ENCODE measurements around the gene CLOCK.

CLOCK gene

DNA sequence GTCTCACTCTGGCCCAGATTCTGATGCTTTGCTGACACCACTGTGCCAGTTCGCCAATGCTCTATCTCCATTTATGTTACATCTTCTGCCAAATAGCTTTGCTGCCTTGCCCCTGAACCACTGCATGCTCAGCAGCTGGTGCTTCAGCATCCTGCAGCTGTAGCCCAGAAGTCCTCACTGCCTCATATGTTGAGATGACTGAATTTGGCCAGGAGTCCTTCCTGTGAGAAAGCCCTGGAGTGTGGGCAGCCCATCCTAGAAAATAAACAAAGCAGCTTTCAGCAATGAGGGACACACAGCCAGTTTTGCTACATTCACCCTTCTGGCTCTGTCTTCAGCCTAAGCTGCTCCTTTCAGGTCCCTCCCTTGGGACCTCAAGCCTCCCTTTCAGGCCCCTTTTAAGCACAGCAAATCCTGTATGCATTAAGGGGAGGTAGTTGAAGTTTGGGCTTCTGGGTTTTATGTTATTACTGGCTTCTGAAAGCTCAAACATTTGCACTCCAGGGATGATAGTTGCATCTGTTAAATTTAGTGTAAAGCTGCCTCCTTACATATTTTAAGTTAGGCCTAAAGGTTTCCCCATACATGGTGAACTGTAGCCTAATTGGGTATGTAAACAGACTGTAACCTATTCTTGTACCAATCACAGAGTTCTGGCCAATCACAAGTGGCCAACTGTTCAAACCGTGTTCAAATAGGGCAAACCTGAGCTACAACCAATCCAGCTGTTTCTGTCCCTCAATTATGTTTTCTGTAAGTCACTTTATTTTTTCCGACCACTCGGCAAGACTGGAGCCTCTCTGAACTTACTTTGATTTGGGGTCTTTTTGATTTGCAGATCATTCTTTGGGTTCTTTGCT lies 153.0 kb downstream of the CLOCK start:
- H3K27ac Mint-ChIP-seq = no peak overlapping the region
- H3K4me1 Mint-ChIP-seq = peaks cover 21% of the 10 kb centered on the region
- no peaks in the 10 kb centered on the region for H3K9me3 Mint-ChIP-seq
- H3K36me3 Mint-ChIP-seq (ENCODE audit: low read depth) = no peaks in the 10 kb centered on the region
- TF ChIP-seq, protein P1, sequence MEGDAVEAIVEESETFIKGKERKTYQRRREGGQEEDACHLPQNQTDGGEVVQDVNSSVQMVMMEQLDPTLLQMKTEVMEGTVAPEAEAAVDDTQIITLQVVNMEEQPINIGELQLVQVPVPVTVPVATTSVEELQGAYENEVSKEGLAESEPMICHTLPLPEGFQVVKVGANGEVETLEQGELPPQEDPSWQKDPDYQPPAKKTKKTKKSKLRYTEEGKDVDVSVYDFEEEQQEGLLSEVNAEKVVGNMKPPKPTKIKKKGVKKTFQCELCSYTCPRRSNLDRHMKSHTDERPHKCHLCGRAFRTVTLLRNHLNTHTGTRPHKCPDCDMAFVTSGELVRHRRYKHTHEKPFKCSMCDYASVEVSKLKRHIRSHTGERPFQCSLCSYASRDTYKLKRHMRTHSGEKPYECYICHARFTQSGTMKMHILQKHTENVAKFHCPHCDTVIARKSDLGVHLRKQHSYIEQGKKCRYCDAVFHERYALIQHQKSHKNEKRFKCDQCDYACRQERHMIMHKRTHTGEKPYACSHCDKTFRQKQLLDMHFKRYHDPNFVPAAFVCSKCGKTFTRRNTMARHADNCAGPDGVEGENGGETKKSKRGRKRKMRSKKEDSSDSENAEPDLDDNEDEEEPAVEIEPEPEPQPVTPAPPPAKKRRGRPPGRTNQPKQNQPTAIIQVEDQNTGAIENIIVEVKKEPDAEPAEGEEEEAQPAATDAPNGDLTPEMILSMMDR (IDR thresholded peaks at IDR 0.05; ENCODE audit: unreplicated experiment in 3 of 3) = no peak
- no peaks in the 10 kb centered on the region for H3K27me3 Mint-ChIP-seq (ENCODE audit: low read depth)
- peak overlapping the region; percentile 71 to 98 (median 82) for H3K4me3 Mint-ChIP-seq

DNA sequence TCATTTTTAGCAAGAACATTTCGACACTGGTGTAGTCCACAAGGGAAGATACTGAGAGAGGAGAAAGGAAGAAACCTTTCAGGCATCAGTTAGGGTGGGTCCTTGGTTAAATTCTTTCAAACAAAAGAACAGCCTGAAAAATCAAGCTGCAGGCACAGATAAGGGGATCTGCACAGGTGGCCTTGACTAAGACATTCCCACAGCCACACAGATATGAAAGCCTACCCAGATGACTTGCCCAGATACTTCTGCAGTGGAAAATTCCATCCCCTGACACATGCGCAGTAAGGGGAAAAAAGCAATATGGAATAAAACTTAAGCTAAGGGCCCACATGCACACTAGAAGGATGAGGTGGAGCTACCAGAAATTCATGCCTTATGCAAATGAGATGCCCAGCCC lies 159.9 kb downstream of the CLOCK start:
- Mint-ChIP-seq H3K27ac (no peak overlapping the region), H3K36me3 (ENCODE audit: low read depth) (no peaks in the 10 kb centered on the region), H3K9me3 (no peaks in the 10 kb centered on the region), H3K4me1 (no peaks in the 10 kb centered on the region), H3K27me3 (ENCODE audit: low read depth) (peaks cover 4% of the 10 kb centered on the region), H3K4me3 (no peak overlapping the region)
- TF ChIP-seq, protein P1 (IDR thresholded peaks at IDR 0.05; ENCODE audit: unreplicated experiment in 3 of 3) = no peak

DNA sequence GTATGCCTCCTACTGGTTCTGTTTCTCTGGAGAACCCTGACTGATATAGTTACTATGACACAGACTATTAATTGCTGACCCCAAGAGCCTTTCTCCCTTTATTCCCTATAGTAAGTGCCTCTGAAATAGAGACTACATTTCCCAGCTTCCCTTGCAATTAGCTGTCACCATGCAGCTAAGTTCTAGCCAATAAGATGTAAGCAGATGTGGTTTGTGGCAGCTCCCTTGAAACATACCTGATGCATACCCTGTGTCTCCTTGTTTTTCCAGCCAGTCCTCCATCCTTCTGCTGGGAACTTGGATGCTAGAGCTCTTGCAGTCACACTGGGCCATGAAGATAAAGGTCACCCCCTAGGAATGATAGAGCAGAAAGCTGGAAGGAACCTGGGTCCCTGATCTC lies 160.6 kb downstream of the CLOCK start:
- TF ChIP-seq, protein P1 (IDR thresholded peaks at IDR 0.05; ENCODE audit: unreplicated experiment in 3 of 3) = no peak
- Mint-ChIP-seq H3K27me3 (ENCODE audit: low read depth) (peaks cover 4% of the 10 kb centered on the region), H3K4me3 (no peak overlapping the region), H3K36me3 (ENCODE audit: low read depth) (no peaks in the 10 kb centered on the region), H3K4me1 (no peaks in the 10 kb centered on the region), H3K27ac (no peak overlapping the region), H3K9me3 (no peaks in the 10 kb centered on the region)

DNA sequence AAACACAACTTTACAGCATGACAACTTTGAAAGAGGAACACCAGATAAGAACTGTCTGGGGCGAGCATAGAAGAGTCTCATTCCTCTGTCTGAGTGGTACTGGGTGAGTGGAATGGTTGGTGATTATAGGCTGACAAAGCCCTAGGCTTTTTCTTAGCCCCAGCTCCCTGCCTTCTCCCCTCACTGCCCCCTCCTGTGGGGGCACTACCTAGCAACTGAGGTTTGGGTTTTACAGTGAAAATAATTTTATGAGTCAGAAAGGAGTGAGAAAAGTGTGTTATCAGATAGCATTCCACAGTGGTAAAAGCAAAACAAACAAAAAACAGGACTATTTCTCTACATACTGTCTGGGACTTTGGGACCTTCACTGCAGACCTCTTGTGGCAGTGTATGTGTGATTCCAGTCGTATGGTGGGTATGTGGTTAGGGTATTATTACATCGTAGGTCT lies 161.5 kb downstream of the CLOCK start:
- no peaks in the 10 kb centered on the region for H3K9me3 Mint-ChIP-seq
- no peak overlapping the region for H3K4me3 Mint-ChIP-seq
- H3K36me3 Mint-ChIP-seq (ENCODE audit: low read depth) = no peaks in the 10 kb centered on the region
- peaks cover 4% of the 10 kb centered on the region for H3K27me3 Mint-ChIP-seq (ENCODE audit: low read depth)
- no peak overlapping the region for H3K27ac Mint-ChIP-seq
- TF ChIP-seq, protein P1 (IDR thresholded peaks at IDR 0.05; ENCODE audit: unreplicated experiment in 3 of 3) = no peak
- no peaks in the 10 kb centered on the region for H3K4me1 Mint-ChIP-seq

DNA sequence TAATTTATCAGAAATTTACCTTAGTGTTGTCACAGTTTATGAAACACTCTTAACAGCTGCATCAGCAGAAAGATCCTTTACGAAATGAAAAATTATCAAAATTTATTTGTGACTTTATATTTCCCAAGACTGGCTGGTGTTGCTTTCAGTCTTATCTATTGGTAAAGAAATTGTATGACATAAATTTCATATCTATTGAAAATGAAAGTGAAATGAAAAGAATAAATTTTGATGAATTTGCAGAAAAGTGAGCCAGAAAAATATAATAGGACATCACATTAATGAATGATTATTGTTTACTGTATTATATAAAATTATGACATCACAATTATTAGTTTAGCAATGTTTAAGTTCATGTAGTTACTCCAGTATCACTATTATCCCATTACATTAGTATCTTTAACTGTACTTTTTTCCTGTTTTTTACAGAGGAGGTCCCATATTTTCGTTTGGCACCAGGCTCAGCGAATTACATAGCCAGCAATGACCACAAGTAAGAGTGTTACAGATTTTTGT lies 164.2 kb downstream of the CLOCK start:
- H3K36me3 Mint-ChIP-seq (ENCODE audit: low read depth) = no peaks in the 10 kb centered on the region
- H3K27ac Mint-ChIP-seq = no peak overlapping the region
- no peak overlapping the region for H3K4me3 Mint-ChIP-seq
- no peaks in the 10 kb centered on the region for H3K4me1 Mint-ChIP-seq
- H3K27me3 Mint-ChIP-seq (ENCODE audit: low read depth) = peaks cover under 1% of the 10 kb centered on the region
- TF ChIP-seq, protein P1 (IDR thresholded peaks at IDR 0.05; ENCODE audit: unreplicated experiment in 3 of 3) = no peak
- H3K9me3 Mint-ChIP-seq = no peaks in the 10 kb centered on the region

Data from nephron (organoid).